Immature natural killer cell (primary cell): ENCODE results near the gene ANGPTL2. TPM values are rescaled to one million over a fixed set of nuclear protein-coding genes. Genes with fewer than 3 reads are reported as not detected.

Source experiments
- DNase-seq, 3 donors: peaks; one replicate each; pipeline ENCODE4 v3.0.0; 2022; ENCODE audit warnings: mixed read lengths in 1 of 3
- H3K27ac Mint-ChIP-seq, 6 donors: one replicate each; pipeline ENCODE4 v1.8.0; 2020; ENCODE audit warnings: mixed read lengths in 6 of 6, mild to moderate bottlenecking in 5 of 6, inconsistent platforms in 4 of 6, moderate library complexity in 3 of 6
- H3K27me3 Mint-ChIP-seq, 3 donors: one replicate each; pipeline ENCODE4 v1.8.0; 2020 to 2021; ENCODE audit warnings: low read depth in 3 of 3, mild to moderate bottlenecking in 3 of 3, mixed read lengths in 3 of 3, moderate library complexity in 3 of 3, inconsistent platforms in 1 of 3
- H3K36me3 Mint-ChIP-seq, 3 donors: one replicate each; pipeline ENCODE4 v1.8.0; 2020; ENCODE audit warnings: mixed read lengths in 3 of 3, inconsistent platforms in 2 of 3, mild to moderate bottlenecking in 2 of 3
- H3K4me1 Mint-ChIP-seq, 2 donors: one replicate each; pipeline ENCODE4 v1.8.0; 2020; ENCODE audit warnings: inconsistent platforms in 2 of 2, mild to moderate bottlenecking in 2 of 2, mixed read lengths in 2 of 2, moderate library complexity in 1 of 2
- H3K4me3 Mint-ChIP-seq, 5 donors: one replicate each; pipeline ENCODE4 v1.8.0; 2020; ENCODE audit warnings: mild to moderate bottlenecking in 5 of 5, mixed read lengths in 5 of 5, inconsistent platforms in 3 of 5, moderate library complexity in 3 of 5
- H3K9me3 Mint-ChIP-seq, 6 donors: one replicate each; pipeline ENCODE4 v1.8.0; 2020; ENCODE audit warnings: mild to moderate bottlenecking in 6 of 6, mixed read lengths in 6 of 6, inconsistent platforms in 4 of 6, moderate library complexity in 3 of 6
- polyA plus RNA-seq, 3 donors: library from polyadenylated mRNA; unstranded; fragments of 300-500 nt; fragmentation: Illumina TruSeq; gene quantifications; one replicate each; pipeline ENCODE4 v1.2.3, GENCODE V29; 2021

ANGPTL2 gene
- polyA plus RNA-seq, 3 donors from 2014 or later: not detected

GRCh38 chr9:127112735-127113161, 9.7 kb downstream of the ANGPTL2 start:
- peaks cover 0 to 4% (median 0%) of the 10 kb centered on the region in 3 donors for H3K36me3 Mint-ChIP-seq
- H3K9me3 Mint-ChIP-seq: no peaks in the 10 kb centered on the region
- peaks cover 6 to 12% of the 10 kb centered on the region in 2 donors for H3K4me1 Mint-ChIP-seq
- H3K27ac Mint-ChIP-seq: no peak overlapping the region
- H3K27me3 Mint-ChIP-seq: peaks cover 2 to 9% (median 2%) of the 10 kb centered on the region in 3 donors
- H3K4me3 Mint-ChIP-seq: no peak overlapping the region
- DNase-seq: no peak

DNA sequence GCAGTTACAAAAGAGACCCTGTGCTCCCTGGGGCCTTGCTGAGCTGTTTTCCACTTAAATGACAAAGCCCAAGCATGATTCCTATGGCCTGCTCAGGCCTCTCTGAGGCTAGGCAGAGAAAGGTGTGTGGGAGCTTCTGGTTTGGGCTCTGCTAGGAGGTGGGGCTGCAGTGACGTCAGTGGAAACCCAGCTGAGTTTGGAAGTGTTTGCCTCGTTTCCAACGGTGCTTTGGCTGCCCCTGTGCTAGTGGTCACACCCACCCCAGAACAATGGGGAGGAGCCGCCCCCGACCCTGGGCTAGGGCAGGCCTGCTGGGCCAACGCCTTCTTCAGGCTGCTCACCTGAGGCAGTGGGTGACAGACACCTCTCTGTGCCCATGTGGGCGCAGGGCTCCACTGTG, 10.4 kb downstream of the ANGPTL2 start:
- DNase-seq: no peak
- no peak overlapping the region for H3K27ac Mint-ChIP-seq
- no peak overlapping the region for H3K4me3 Mint-ChIP-seq
- H3K36me3 Mint-ChIP-seq: peaks cover 0 to 4% (median 0%) of the 10 kb centered on the region in 3 donors
- no peaks in the 10 kb centered on the region for H3K9me3 Mint-ChIP-seq
- H3K27me3 Mint-ChIP-seq: peaks cover 2 to 8% (median 2%) of the 10 kb centered on the region in 3 donors
- peaks cover 6 to 11% of the 10 kb centered on the region in 2 donors for H3K4me1 Mint-ChIP-seq

- Mint-ChIP-seq H3K27me3 (peaks cover 0 to 4% (median 2%) of the 10 kb centered on the region in 3 donors), H3K4me3 (no peak overlapping the region), H3K36me3 (peaks cover 0 to 4% (median 0%) of the 10 kb centered on the region in 3 donors), H3K9me3 (no peaks in the 10 kb centered on the region), H3K4me1 (no peaks in the 10 kb centered on the region), H3K27ac (no peak overlapping the region)
- no peak for DNase-seq
These were observed 13.2 kb downstream of the ANGPTL2 start for GRCh38 chr9:127109212-127109711.

DNA sequence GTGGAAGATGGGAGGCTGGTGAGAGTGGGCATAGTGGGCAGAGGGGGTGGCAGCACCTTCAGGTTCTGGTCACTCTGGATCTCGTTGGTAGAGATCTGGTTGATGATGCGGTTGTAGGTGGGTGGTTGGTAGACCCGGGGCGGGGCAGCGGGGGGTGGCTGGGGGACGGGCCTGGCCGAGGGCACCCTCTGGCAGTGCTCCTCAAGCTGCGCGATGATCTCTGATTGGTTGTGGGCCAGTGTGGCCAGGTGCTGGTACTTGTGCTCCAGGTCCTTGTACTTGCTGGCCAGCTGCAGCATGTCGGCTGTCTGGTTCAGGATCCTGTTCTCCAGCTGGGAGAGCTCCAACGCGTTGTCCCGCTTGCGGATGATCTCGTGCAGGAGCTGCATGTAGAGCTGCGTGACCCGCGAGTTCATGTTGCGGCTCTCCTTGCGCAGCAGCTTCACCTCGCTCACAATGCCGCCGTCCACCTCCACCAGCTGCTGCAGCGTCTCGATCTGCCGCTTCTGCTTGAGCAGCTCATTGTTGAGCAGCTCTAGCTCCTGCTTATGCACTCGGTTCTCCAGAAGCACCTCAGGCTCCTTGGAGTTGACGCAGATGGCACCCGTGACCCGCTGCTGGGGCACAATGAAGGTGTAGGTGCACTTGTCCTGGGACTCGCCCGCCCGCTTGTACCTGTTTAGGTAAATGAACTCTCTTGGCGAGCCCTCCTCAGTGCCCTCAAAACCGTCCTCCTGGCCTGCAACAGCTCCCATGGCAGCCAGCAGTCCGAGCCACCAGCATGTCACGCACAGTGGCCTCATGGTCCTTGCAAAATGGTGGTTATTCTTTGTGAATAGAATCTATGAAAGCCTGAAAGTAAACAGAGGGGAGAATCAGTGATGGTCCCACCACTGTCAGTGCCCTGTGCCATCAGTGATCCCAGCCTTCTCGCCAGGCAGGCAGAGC, 14.2 kb downstream of the ANGPTL2 start:
- DNase-seq: no peak
- no peak overlapping the region for H3K4me3 Mint-ChIP-seq
- peaks cover 0 to 4% (median 2%) of the 10 kb centered on the region in 3 donors for H3K27me3 Mint-ChIP-seq
- no peaks in the 10 kb centered on the region for H3K9me3 Mint-ChIP-seq
- no peak overlapping the region for H3K27ac Mint-ChIP-seq
- H3K4me1 Mint-ChIP-seq: no peaks in the 10 kb centered on the region
- peaks cover 0 to 4% (median 0%) of the 10 kb centered on the region in 3 donors for H3K36me3 Mint-ChIP-seq

- Mint-ChIP-seq H3K27ac (no peak overlapping the region), H3K4me3 (no peak overlapping the region), H3K9me3 (no peaks in the 10 kb centered on the region), H3K27me3 (peaks cover 0 to 4% (median 2%) of the 10 kb centered on the region in 3 donors), H3K36me3 (peaks cover 0 to 4% (median 1%) of the 10 kb centered on the region in 3 donors), H3K4me1 (no peaks in the 10 kb centered on the region)
- DNase-seq: no peak
These were observed 15.1 kb downstream of the ANGPTL2 start for GRCh38 chr9:127107171-127107928.

DNA sequence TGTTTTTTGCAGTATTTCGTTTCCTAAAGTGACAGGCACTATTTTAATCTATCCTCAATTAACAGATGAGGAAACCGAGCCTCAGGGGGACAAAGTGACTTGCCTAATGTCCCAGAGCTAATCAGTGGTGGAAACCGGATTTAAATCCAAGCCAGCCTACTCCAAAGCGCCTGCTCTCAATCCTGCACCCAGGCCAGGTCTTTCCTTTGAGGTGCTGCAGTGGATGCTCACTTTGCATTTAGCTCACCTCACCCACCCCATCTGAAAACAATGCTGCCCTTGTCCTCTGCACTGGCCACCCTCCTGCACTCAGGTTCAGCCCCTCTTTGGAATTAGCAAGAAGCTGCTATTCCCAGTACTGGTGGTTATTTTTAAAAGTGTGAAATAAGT, 16.0 kb downstream of the ANGPTL2 start:
- Mint-ChIP-seq H3K4me3 (no peak overlapping the region), H3K27me3 (peaks cover 0 to 4% (median 2%) of the 10 kb centered on the region in 3 donors), H3K36me3 (peaks cover 0 to 4% (median 2%) of the 10 kb centered on the region in 3 donors), H3K9me3 (no peaks in the 10 kb centered on the region), H3K4me1 (no peaks in the 10 kb centered on the region), H3K27ac (no peak overlapping the region)
- no peak for DNase-seq

GRCh38 chr9:127105805-127106465, 16.5 kb downstream of the ANGPTL2 start:
- Mint-ChIP-seq H3K27ac (no peak overlapping the region), H3K4me1 (no peaks in the 10 kb centered on the region), H3K27me3 (peaks cover 0 to 2% (median 1%) of the 10 kb centered on the region in 3 donors), H3K4me3 (no peak overlapping the region), H3K9me3 (no peaks in the 10 kb centered on the region), H3K36me3 (peaks cover 0 to 4% (median 2%) of the 10 kb centered on the region in 3 donors)
- no peak for DNase-seq

DNA sequence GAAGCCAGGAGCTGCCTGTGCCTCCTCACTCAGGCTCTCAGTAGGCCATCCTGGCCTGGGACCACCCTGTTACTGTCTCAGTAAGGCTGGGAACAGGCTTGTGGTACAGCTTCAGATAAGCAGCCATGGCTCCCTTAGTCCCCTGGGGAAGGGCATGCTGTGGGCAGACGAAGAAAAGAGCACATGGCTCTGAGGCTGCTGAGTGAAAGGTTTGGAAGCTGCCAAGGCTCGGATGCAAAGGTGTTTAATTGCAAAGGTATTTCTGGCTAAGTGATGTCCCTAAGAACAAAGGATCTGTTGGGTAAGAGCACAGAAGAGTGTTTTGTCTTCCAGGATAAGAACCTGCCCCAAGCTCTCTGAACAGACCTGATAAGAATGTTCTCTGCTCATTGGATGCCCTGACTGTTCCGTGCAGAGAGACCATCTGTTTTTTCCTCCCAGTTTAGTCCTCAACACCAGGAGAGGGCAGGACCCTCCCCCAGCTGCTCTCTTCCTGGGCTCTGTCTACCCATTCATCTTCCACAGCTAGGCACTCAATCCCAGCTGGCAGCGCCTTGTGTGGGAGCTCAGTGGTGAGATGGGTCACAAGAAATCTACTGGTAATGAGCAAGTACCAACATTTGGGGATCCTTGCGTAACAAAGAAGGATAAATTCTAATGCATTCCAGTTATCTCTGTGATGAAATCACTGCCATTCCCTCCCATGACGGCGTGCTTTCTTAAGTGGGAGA, 17.7 kb downstream of the ANGPTL2 start:
- H3K4me1 Mint-ChIP-seq: no peaks in the 10 kb centered on the region
- H3K9me3 Mint-ChIP-seq: no peaks in the 10 kb centered on the region
- H3K4me3 Mint-ChIP-seq: no peak overlapping the region
- peaks cover 0 to 4% (median 2%) of the 10 kb centered on the region in 3 donors for H3K36me3 Mint-ChIP-seq
- DNase-seq: no peak
- no peak overlapping the region for H3K27ac Mint-ChIP-seq
- peaks cover 0 to 2% (median 1%) of the 10 kb centered on the region in 3 donors for H3K27me3 Mint-ChIP-seq

- Mint-ChIP-seq H3K4me1 (no peaks in the 10 kb centered on the region), H3K27me3 (peaks cover 0 to 1% (median 0%) of the 10 kb centered on the region in 3 donors), H3K4me3 (no peak overlapping the region), H3K36me3 (peaks cover 0 to 2% (median 0%) of the 10 kb centered on the region in 3 donors), H3K27ac (no peak overlapping the region), H3K9me3 (no peaks in the 10 kb centered on the region)
- no peak for DNase-seq
These were observed 19.6 kb downstream of the ANGPTL2 start for GRCh38 chr9:127102788-127103187.

- Mint-ChIP-seq H3K4me3 (no peak overlapping the region), H3K27me3 (peaks cover 0 to 1% (median 0%) of the 10 kb centered on the region in 3 donors), H3K4me1 (no peaks in the 10 kb centered on the region), H3K27ac (no peak overlapping the region), H3K36me3 (peaks cover 0 to 5% (median 0%) of the 10 kb centered on the region in 3 donors), H3K9me3 (no peaks in the 10 kb centered on the region)
- no peak for DNase-seq
These were observed 20.3 kb downstream of the ANGPTL2 start for GRCh38 chr9:127102176-127102575.

GRCh38 chr9:127099664-127100063, 22.8 kb downstream of the ANGPTL2 start:
- no peak for DNase-seq
- Mint-ChIP-seq H3K36me3 (peaks cover 0 to 6% (median 0%) of the 10 kb centered on the region in 3 donors), H3K27ac (no peak overlapping the region), H3K4me1 (no peaks in the 10 kb centered on the region), H3K27me3 (peaks cover 0 to 2% (median 0%) of the 10 kb centered on the region in 3 donors), H3K4me3 (no peak overlapping the region), H3K9me3 (no peaks in the 10 kb centered on the region)

DNA sequence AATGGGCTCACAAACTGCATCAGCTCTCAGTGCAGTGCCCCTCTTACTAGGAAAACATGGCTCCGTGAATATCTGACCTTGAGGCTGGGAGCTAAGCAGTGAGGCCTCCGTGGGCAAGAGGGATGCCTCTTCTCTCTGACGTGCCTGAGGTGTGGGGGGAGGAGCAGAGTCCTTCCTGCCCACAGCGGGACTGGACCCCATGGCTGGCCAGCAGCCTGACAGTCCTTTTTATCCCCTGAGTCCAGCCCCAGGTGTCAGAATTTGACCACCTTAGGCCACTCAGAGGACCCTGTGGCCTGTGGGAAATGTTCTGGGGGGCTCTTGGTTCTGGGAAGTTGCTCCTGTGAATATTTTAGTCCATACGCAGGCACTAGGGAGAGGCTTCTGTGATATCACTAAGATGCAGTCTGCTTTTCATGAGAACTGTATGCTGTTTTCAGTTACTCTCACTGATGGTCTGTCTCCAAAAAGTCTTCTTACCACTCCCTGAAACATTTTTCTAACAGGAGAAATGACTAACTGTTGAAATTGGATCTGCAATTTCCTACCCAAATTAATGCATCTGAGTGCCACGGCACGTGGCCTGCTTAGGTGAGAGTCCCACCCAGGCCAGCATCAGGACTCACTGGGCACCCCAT, 23.4 kb downstream of the ANGPTL2 start:
- Mint-ChIP-seq H3K9me3 (no peaks in the 10 kb centered on the region), H3K27ac (no peak overlapping the region), H3K4me3 (no peak overlapping the region), H3K4me1 (no peaks in the 10 kb centered on the region), H3K27me3 (peaks cover 0 to 2% (median 0%) of the 10 kb centered on the region in 3 donors), H3K36me3 (peaks cover 0 to 6% (median 0%) of the 10 kb centered on the region in 3 donors)
- DNase-seq: no peak
